HG02852 (cell line): ENCODE measurements around the gene LNPEP.

ENCODE experiments used
- ATAC-seq: cut with Tn5 transposase; IDR thresholded peaks from one replicate; pipeline ENCODE4 v1.9.1; 2021; ENCODE audit warnings: mild to moderate bottlenecking, moderate library complexity; ENCODE audit not compliant: unreplicated experiment

Gene LNPEP

DNA sequence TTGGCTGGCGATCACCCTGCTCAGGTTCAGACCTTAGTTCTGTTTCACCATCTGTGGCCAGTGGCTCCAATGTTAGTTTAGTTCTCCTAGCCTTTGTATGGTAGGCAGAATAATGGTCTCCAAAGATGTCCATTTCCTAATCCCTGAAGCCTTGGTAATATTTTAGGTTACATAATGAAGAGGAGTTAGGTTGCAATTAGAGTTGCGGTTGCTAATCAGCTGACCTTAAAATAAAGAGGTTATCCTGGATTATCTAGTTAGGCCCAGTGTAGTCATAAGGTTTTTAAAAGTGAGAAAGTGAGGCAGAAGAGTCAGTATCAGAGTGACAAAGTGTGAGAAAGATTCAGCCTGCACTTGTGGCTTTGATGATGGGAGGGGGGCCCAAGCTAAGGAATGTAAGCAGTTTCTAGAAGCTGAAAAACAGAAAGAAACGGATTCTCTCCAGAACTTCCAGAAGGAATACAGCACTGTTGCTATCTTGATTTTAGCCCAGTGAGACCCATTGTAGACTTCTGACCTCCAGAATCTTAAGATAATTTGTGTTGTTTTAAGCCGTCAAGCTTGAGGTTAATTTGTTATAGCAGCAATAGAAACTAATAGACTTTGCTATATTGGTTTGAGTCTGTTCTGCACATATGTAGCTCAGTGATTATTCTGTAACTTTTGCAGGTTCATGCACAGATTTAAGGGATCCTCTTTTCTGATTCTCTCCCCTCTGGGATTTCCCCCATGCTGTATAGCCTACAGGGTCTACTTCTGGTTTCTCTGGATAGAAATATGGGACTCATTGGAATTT lies 21.6 kb downstream of the LNPEP start:
- peak; percentile 69 for ATAC-seq

DNA sequence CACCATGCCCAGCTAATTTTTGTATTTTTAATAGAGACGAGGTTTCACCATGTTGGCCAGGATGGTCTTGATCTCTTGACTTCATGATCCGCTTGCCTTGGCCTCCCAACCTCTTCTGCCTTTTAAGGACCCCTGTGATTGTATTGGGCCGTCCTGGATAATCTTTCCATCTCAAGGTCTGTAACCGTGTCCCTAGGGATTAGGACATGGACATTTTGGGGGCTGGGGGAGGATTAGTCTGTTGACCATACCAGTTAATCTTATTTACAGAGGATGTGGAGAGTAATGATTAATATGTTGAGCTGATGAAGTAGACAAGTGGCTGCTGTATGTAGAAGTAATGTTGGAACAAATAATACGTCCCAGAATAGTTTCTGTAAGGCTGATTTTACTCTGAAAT lies 23.1 kb downstream of the LNPEP start:
- ATAC-seq, result no peak

DNA sequence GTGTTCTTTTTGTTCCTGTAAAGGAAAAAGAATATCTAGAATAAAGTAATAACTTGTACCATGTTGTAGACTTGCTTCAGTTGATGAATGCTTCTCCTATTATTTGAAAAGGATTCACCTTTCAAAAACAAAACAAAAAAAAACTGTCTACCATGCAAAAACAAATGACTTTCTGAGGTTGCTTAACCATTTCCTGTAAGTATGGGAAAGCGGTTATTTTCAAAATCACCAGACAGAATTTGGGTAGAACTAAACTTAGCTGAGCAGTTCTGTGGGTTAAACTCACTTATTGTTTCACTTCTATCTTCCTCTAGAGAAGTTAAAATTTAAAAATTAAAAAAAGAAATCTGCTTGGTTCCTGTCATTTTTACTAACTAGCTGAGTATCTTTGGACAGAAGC lies 25.2 kb downstream of the LNPEP start:
- ATAC-seq, result peak; percentile 53

DNA sequence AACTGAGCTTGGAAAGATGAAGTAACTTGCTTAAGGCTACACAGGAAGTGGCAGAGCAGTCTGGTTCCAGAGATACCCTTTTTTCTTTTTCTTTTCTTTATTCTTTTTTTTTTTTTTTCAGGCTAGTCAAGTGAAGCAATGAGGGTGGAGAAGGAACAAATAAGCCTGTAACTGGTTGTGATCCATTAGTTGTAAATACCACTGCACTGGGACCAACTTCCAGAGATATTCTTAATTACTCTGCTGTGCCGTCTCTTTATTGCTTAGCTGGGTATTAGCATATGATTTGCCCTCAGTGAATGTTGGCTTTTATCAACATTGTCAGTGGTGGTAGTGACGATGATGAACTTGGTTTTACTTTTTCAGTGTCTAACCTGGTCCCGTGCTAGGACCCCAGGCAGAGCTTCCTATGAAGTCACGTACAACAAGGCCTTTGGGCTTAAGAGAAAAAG lies 26.7 kb downstream of the LNPEP start:
- ATAC-seq, result no peak

DNA sequence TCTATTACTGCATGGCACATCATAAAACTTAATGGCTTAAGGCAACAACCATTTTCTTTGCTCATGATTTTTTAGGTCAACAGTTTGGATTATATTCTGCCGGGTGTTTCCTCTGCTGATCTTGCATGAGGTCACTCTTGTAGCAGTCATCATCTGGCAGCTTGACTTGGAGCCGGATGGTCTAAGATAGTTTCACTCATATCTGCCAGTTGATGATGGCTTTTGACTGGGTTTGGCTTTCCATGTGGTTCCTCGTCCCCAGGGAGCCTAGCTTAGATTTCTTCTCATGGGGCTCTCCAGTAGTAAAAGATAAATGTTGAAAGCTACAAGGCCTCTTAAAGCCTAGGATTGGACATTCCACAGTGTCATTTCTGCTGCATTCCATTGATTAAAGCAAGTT lies 27.4 kb downstream of the LNPEP start:
- ATAC-seq, result no peak

DNA sequence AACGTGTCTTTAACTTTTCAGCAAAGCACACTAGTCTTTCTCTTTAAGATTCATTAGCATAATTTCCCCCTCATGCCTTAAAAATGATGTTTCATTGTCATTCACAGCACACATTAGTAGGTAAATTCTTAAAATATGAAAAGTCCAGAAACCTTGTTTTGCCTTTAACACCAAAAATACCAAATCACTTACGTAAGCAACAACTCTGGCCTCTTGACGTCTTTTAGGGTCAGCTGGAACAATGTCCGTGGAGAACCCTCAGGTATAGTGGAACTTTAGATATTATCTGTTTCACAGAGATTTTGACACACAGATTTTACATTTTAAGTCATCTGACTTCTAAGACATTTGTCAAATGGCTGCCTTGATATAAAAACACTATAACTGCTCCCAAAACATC lies 30.9 kb downstream of the LNPEP start:
- ATAC-seq, result no peak

DNA sequence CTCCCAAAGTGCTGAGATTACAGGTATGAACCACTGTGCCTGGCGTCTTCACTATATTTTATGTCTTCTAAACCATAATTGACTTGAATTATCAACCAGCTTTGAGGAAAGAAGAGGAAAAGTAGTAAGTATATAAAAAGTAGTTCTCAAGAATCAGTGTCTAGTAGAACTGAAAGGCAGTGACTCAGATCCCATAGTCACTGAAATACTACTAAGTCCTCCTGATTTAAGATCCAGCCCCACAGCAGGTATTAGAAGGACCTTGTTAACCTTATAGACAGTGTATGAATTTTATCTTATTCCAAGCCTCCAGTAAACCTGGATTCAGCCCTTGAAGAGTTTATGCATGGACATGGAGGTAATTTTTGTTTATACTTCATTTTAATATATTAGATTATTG lies 31.5 kb downstream of the LNPEP start:
- ATAC-seq, result no peak

DNA sequence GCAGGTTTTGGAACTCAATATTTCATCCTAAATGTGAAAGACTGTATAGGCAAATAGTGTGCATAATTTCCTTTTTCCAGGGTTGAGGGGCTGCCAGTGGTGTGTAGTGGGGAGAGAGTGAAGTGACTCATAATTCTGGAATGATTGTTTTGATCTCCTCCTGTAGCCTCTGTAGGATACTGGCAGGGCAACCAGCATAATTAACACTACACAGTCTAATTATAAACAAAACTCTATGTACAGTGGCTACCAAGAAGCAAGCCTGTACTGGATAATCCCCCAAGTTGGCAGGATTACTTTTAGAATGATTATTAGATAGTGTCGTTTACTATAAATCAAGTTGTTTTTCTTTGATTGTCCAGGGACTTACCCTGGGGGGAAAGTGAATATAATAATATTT lies 32.2 kb downstream of the LNPEP start:
- no peak for ATAC-seq

DNA sequence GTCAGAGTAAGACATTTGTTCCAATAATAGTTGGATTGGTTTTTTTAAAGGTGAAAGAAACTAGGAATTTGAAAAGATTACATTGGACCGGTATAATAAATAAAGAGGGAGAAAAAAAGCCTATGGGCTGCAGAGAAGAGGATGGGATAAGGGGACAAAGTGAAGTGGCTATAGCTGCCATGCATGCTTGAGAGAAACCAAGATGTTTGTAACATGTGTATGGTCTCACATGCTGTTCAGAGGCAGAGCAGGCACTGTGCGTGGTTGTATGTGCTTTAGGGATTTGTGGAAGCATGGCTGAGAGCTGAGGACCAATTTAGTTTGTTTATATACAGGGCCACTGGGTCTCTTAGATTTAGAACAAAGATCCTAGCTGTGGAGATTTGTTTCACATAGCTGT lies 32.7 kb downstream of the LNPEP start:
- ATAC-seq, result no peak

DNA sequence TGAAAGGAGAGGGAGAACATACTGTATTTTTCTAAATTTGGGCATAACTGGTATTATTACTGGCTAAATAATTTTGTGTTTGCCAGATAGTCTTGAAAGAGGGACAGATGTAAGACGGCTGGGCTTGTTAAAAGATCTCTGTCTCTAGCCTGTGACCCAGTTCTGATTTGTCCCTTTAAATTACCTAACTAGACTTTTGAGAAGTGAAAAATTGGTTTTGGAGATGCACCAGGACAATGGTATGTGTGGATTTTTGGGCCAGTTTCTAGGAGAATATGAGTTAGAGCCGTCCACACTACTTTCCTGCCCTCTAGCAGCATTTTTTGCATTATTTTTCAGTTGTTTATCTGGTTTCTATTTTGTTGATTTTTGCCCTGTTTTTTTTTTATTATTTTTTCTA lies 33.5 kb downstream of the LNPEP start:
- no peak for ATAC-seq

DNA sequence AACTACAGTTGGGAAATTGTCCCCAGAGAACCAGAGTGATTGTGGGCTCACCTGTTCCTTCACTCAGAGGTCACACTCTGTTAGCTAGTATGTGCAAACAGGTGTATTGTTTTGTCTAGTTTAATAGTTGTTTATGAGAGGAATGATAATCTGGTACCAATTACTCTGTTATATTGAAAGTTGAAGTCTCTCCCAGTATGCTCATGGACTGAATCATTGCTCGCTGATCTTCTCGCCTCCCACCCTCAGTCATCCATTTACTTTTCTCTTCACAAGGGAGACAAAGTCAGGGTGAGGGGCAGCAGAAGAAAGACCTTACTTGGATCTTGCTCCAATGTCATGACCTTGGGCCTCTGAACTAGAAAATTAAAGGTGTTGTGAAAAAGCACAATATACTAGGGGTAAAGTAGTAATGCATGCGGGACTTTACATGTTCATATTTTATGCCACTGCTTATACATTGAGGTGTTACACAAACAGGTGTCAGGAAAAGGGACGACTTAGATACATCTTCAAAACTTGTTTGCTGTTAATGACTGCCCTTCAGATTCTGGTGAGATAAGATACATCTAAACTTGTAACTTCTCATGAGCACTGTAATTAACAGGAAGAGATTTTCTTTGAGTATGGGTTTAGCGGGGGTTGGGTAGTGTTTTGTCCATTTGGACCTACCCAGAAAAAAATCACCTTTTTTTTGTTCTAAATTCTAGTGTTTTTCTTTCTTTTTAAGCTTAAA lies 36.9 kb downstream of the LNPEP start:
- ATAC-seq, result no peak

DNA sequence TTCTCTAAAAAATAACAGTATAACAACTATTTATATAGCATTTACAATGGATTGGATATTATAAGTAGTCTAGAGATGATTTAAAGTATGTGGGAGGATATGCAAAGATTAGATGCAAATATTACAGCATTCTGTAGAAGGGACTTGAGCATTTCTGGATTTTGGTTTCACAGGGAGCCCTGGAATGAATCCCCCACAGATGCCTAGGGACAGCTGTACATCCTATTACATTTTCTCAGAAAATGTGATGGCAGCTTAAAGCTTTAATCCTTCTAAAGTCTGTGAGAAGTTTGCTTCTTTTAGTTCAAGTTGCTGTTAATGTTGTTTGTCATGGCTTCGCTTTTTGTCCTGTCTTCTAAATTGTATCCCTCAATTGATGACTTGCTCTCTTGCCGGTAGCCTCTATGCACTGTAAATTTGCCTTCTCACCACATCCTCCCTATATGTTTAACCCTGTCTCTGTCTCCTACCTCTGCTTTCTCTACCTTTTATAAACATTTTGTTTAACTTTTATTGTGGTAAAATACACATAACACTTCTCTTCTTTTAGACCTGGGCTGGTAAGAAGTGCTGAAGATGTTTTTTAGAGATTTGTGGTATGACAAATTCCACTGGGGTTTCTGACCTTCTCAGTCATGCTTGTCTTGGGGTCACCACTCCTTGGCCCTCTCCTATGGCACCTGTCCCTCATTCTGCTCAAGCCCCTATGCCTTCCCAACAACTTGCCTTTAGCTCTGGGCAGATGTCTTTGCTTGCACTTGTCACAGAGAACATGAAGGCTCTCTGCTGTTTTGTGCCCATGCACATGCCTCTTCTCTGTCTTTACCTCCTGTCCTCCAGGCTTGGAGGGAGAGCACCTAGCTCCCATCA lies 37.9 kb downstream of the LNPEP start:
- peak; percentile 68 for ATAC-seq

DNA sequence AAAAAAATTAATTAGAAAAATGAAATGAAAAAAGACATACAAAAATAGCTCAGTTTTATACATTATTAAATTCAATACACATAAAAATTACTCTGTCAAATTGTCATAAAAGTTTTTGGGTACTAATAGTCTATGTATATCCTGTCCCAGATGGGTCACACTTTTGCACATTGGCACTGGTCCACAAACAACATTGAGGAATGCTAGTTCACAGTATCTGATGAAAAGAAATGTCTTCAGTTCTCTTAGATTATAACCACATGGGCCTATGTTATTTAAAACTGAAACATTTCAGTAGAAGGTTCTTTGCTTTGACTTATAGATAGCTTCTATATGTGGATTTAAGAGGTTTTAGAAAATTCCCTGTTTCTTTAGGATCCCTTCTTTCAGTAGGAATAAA lies 39.8 kb downstream of the LNPEP start:
- ATAC-seq, result no peak

DNA sequence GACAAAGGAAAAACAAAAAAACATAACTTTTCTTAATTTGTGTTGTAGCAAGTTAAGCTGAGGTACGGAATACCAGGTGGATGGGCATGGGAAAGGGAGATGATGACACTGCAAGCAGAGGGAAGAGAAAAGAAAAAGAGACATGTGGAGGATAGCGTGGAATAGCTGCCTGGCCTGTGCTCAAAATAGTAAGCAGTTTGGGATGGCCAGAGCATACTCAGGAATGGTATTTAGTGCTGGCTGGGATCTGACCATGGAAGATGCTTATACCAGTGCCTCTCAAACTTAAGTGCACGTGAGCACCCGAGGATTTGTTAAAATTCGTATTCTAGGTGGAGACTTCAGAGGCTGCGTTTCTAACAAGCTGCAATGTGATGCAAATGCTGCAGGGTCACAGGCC lies 41.3 kb downstream of the LNPEP start:
- no peak for ATAC-seq

DNA sequence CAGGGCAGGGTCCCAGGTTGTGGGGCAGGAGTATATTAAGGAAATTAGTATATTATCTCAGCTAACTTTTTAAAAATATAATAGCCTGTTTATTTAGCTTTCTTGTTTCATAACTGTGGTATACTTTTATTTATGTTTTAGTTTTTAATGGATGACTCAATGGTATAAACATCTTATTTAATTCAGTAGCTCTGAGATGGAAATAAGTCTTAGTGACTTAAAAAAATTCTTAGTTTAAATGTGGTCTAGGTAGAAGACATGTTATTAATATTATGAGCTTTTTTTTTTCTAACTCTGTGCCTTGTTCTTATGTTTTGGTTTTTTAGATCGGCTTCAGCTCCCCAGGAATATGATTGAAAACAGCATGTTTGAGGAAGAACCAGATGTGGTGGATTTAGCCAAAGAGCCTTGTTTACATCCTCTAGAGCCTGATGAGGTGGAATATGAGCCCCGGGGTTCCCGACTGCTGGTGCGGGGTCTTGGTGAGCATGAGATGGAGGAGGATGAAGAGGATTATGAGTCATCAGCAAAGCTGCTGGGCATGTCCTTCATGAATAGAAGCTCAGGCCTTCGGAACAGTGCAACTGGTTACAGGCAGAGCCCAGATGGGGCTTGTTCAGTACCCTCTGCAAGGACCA lies 43.1 kb downstream of the LNPEP start:
- no peak for ATAC-seq

DNA sequence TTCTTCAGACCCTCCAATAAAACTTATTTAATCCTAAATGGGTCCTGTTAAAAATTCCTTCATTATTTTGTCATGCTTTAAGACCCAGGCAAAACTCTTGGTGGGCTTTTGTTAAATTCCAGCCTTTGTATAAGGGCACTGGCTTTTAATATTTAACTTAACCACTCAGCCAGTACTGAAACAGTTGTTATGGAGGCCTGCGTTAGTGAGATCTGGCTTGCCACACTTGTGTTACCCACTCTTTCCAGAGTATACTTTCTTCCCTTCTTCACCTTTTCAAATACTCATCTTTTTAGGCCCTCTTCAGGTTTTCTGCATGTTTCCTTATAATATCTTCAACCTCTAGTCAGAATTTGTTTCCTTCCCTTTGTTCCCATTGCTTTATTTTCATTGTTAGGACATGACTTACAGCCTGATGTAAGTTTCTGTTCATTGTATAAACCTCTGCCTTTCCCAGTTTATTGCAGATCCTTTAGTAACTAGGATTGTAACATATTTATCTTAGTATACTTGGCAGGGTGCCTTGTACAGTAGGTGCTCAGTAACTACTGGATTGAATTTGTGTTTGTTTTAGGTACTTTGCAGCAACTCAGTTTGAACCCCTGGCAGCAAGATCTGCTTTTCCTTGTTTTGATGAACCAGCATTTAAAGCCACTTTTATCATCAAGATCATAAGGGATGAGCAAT lies 48.8 kb downstream of the LNPEP start:
- no peak for ATAC-seq

DNA sequence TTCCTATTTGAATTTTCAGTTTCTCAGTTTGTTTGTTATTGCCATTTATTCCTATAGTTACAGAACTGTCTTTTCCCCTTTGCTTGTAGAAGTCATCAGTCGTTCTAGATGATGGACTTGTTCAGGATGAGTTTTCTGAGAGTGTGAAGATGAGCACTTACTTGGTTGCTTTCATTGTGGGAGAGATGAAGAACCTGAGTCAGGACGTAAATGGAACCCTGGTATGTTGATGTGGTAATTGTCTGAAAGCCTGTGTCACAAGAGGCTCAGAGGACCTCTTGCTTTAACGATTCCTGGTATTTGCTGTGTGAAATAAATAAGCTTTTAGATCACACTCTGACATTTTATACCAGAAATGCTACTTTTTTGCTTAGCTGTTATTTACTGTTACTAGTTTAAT lies 50.6 kb downstream of the LNPEP start:
- ATAC-seq, result no peak

DNA sequence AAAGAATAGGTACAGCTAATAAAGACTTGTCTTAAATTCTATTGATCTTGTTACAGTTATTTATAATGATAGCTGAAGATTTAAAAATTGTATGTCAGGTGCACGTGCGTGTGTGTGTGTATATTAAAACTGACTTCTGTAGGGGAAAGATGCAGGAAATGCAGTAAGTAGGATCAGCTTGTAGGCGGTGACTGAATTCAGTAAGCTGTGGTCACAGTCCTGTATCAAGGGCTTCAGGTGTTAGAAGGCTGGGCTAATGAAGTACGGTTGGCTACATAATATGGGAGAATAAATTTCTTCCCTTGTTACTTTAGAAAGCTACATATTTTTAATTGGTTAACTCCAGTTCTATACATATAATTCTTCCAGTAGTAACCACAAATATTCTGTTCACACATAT lies 54.2 kb downstream of the LNPEP start:
- ATAC-seq, result no peak

DNA sequence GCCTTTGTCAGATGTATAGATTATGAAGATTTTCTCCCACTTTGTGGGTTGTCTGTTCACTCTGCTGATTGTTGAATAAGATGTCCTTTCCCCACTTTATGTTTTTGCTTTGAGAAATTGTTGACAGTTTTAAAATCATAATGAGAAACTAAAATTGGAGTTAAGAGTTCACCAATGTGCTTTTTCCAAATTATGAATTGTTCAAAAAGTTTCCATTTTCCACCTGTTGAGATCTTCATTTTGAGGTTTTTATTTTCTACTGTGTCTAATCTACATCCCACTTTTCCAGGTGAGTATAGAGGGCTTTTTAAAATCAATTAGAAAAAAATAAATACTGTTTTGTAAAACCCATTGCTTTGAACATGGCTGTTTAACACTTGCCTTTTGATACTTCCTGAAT lies 55.8 kb downstream of the LNPEP start:
- ATAC-seq, result no peak

DNA sequence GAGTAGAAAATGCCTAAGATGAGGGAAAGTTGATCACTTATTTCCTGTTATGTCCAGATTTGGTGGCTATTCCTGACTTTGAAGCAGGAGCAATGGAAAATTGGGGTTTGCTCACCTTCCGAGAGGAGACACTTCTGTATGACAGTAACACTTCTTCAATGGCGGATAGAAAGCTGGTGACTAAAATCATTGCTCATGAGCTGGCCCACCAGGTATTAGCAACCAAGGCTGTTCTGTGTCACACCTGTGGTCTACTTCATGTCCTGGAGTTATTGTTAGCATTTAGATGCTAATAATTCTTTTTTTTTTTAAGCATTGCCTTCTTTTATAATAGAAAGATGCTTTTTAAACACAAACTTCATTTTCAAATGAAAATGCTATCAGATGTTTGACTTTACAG lies 57.9 kb downstream of the LNPEP start:
- ATAC-seq, result no peak
